ENCODE results near the gene AUH.

- TF ChIP-seq CTCF (IDR thresholded peaks at IDR 0.05; ENCODE audit: low read depth, low read length): no peak
- no peak for TF ChIP-seq EZH2phosphoT487 (IDR thresholded peaks at IDR 0.05; ENCODE audit: low read depth)
Observed at GRCh38 chr9:91312717-91313325, 48.9 kb downstream of the AUH start.
